Epithelial cell of proximal tubule (primary cell): ENCODE data around the gene DTNB. TPM values are rescaled to one million over a fixed set of nuclear protein-coding genes. Genes with fewer than 3 reads are reported as not detected.
"Not testable (repeated sequence)": the region's sequence is repeated elsewhere in the genome, so short reads cannot be mapped to it uniquely, and the experiment has no call there.

Experiments
- DNase-seq: peaks from one replicate; pipeline ENCODE4 v3.0.0-alpha.2; 2011; ENCODE audit warnings: low read depth
- H3K4me3 ChIP-seq: 2 replicates; pipeline ENCODE4 v1.5.1; 2011; ENCODE audit warnings: low read depth, mild to moderate bottlenecking, low read length
- CTCF ChIP-seq: conservative IDR thresholded peaks from 2 replicates; pipeline ENCODE4 v1.5.1; 2012; ENCODE audit warnings: low read depth, mild to moderate bottlenecking, low read length
- total RNA-seq: library from RNA; depleted of rRNA; stranded (reverse); fragments of >200 nt; gene quantifications from 2 replicates; pipeline ENCODE4 v1.2.3, GENCODE V29; 2015

Gene DTNB
- total RNA-seq, 1 donor from 2014 or later, result 4.8 TPM

GRCh38 chr2:25411753-25412152, 261.6 kb downstream of the DTNB start:
- TF ChIP-seq CTCF, result no peak
- H3K4me3 ChIP-seq, result no peak overlapping the region
- no peak for DNase-seq

GRCh38 chr2:25411281-25411680, 262.1 kb downstream of the DTNB start:
- no peak overlapping the region for H3K4me3 ChIP-seq
- TF ChIP-seq CTCF, result no peak
- no peak for DNase-seq

GRCh38 chr2:25410370-25410769, 263.0 kb downstream of the DTNB start:
- no peak for DNase-seq
- TF ChIP-seq CTCF, result no peak
- no peak overlapping the region for H3K4me3 ChIP-seq

GRCh38 chr2:25409468-25409867, 263.9 kb downstream of the DTNB start:
- no peak for TF ChIP-seq CTCF
- no peak overlapping the region for H3K4me3 ChIP-seq
- no peak for DNase-seq

GRCh38 chr2:25409044-25409443, 264.3 kb downstream of the DTNB start:
- no peak for TF ChIP-seq CTCF
- no peak for DNase-seq
- H3K4me3 ChIP-seq, result no peak overlapping the region

- no peak for TF ChIP-seq CTCF
- no peak for DNase-seq
These were observed 267.6 kb downstream of the DTNB start for GRCh38 chr2:25405611-25406295.

GRCh38 chr2:25403120-25403760, 270.1 kb downstream of the DTNB start:
- not testable (repeated sequence) for H3K4me3 ChIP-seq, DNase-seq

More at GRCh38 chr2:25405611-25406295, 267.6 kb downstream of the DTNB start:
- H3K4me3 ChIP-seq, result no peak overlapping the region
